HL-60 (cell line): Measurements from ENCODE around the gene CDH2.

Experiments used
- CTCF ChIP-seq: IDR thresholded peaks from one replicate; pipeline ENCODE4 v1.5.1; 2011; ENCODE audit warnings: low read length, control low read depth, inconsistent platforms; ENCODE audit not compliant: insufficient read depth
- GABPA ChIP-seq: IDR thresholded peaks from 2 replicates; pipeline ENCODE4 v1.6.1; 2012; ENCODE audit warnings: low read depth
- POLR2AphosphoS5 ChIP-seq: IDR thresholded peaks from 2 replicates; pipeline ENCODE4 v1.6.1; 2012; ENCODE audit warnings: low read depth
- REST ChIP-seq: IDR thresholded peaks from 2 replicates; pipeline ENCODE4 v1.6.1; 2012; ENCODE audit warnings: low read depth; ENCODE audit not compliant: insufficient replicate concordance

DNA sequence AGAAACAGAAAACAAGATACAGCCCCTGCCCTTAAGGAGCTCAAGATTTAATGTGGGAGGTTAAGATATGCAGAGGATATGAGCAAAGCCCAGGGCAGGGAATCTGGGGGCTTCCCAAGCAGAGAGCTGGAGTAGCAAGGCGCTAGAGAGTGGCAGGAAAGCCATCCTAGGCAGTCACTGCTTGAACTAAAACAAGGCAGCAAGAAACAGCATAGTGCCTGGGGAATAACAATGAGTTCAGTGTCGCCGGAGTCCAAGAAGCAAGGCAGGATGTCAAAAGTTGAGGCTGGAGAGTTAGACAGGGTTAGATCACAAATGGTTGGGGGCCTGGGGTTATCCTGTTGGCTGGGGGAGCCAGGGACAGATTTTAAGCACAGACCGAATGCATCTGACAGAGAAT lies 24.6 kb downstream of the CDH2 start:
- TF ChIP-seq CTCF, result no peak
- TF ChIP-seq POLR2AphosphoS5, result no peak
- no peak for TF ChIP-seq REST
- TF ChIP-seq GABPA, result no peak
